K562 (cell line): ENCODE data around the gene TNP1. TPM values are rescaled to one million over a fixed set of nuclear protein-coding genes. Genes with fewer than 3 reads are reported as not detected.

Experiments used
- ATAC-seq: fragments of 200-7000 bp; cut with Tn5 transposase; 3 replicates; pipeline ENCODE4 v1.9.1; 2020; ENCODE audit warnings: moderate library complexity
- BruUV-seq: library from RNA; stranded (reverse); fragments of 400-500 nt; replicated peaks from 2 replicates; lab custom pipeline; 2021; lab: Mats Ljungman, UMichigan
- CTCF ChIA-PET: fragments of 300-600 bp; formaldehyde crosslinking; extraction: SDS; loops from one replicate; lab custom pipeline; 2021; ENCODE audit warnings: low intra/inter-chr PET ratio; lab: Yijun Ruan, JAX
- POLR2A ChIA-PET: fragments of 300-600, 350-650 bp; sonication (Branson Sonifier 250); formaldehyde crosslinking; extraction: SDS; loops from one replicate; lab custom pipeline; 2021; ENCODE audit warnings: antibody characterized with exemption, inconsistent platforms; lab: Yijun Ruan, JAX
- DNase-seq, 4 experiments: peaks; one replicate each; pipeline versions ENCODE4 v3.0.0 to v3.0.0-alpha.2; 2011 to 2018; ENCODE audit warnings: low spot score in 3 of 4, mixed read lengths in 3 of 4; ENCODE audit errors: extremely low read depth in 1 of 4
- FAIRE-seq: peaks from 2 replicates; lab custom pipeline; 2011; peaks lifted over from hg19 to GRCh38; lab: Jason Lieb, UNC
- H2AFZ ChIP-seq: 2 replicates; pipeline ENCODE4 v1.6.0; 2011; ENCODE audit warnings: low read depth, low read length, control low read depth, inconsistent platforms
- H3K27ac ChIP-seq: fragments of 200-600 bp; 3 replicates; pipeline ENCODE4 v1.8.0; 2011; ENCODE audit warnings: low read depth, mild to moderate bottlenecking, control low read depth, inconsistent platforms, low read length, moderate library complexity, mixed read lengths; ENCODE audit errors: extremely low read depth
- H3K27me3 ChIP-seq, 2 experiments: fragments of 300-600 bp in 1 of 2; 2 replicates in 1 of 2; 3 replicates in 1 of 2; pipeline versions ENCODE4 v1.6.0 to v1.8.0; 2011; ENCODE audit warnings: inconsistent platforms in 2 of 2, low read length in 2 of 2, mild to moderate bottlenecking in 1 of 2, mixed read lengths in 1 of 2, moderate library complexity in 1 of 2; ENCODE audit not compliant: control insufficient read depth in 2 of 2, insufficient read depth in 2 of 2
- H3K36me3 ChIP-seq: fragments of 300-600 bp; 3 replicates; pipeline ENCODE4 v1.8.0; 2011; ENCODE audit warnings: mild to moderate bottlenecking, low read length, inconsistent platforms; ENCODE audit not compliant: control insufficient read depth, insufficient read depth
- H3K4me1 ChIP-seq, 2 experiments: fragments of 200-600 bp in 1 of 2; replicated peaks in 1 of 2; 2 replicates in 1 of 2; 3 replicates in 1 of 2; pipeline versions ENCODE4 v1.5.1 to v1.8.0; 2011; ENCODE audit warnings: inconsistent platforms in 2 of 2, low read length in 2 of 2, mild to moderate bottlenecking in 1 of 2, mixed read lengths in 1 of 2, moderate library complexity in 1 of 2; ENCODE audit not compliant: control insufficient read depth in 2 of 2, insufficient read depth in 2 of 2
- H3K4me2 ChIP-seq: 2 replicates; pipeline ENCODE4 v1.6.1; 2011; ENCODE audit warnings: low read length, control low read depth, inconsistent platforms, mixed read lengths; ENCODE audit not compliant: insufficient read depth
- H3K4me3 ChIP-seq: fragments of 200-600 bp; sonication (generic), shearing (Covaris generic); 2 replicates; pipeline ENCODE4 v1.5.1; 2016; ENCODE audit warnings: control low read depth, inconsistent platforms
- H3K79me2 ChIP-seq: fragments of 200-600 bp; 3 replicates; pipeline ENCODE4 v1.8.0; 2011; ENCODE audit warnings: low read length, inconsistent platforms; ENCODE audit not compliant: control insufficient read depth, insufficient read depth
- H3K9ac ChIP-seq, 2 experiments: 2 replicates each; pipeline versions ENCODE4 v1.6.0 to v1.6.1; 2011; ENCODE audit warnings: low read depth in 2 of 2, low read length in 2 of 2, control low read depth in 1 of 2, inconsistent platforms in 1 of 2, mild to moderate bottlenecking in 1 of 2, mixed read lengths in 1 of 2; ENCODE audit not compliant: insufficient read depth in 1 of 2
- H3K9me1 ChIP-seq: one replicate; pipeline ENCODE4 v1.6.0; 2011; ENCODE audit warnings: inconsistent platforms, mild to moderate bottlenecking, low read length, moderate library complexity; ENCODE audit not compliant: control insufficient read depth, insufficient read depth
- H3K9me3 ChIP-seq: replicated peaks from 2 replicates; pipeline ENCODE4 v1.5.1; 2011; ENCODE audit warnings: low read depth, low read length, inconsistent platforms; ENCODE audit not compliant: control insufficient read depth, insufficient read depth
- H4K20me1 ChIP-seq: replicated peaks from 2 replicates; pipeline ENCODE4 v1.6.1; 2011; ENCODE audit warnings: low read length, inconsistent platforms, mixed read lengths; ENCODE audit not compliant: control insufficient read depth, insufficient read depth
- CHD1 ChIP-seq: fragments of 200-600 bp; sonication (generic); IDR thresholded peaks from one replicate; pipeline ENCODE4 v1.6.1; 2012; ENCODE audit warnings: mild to moderate bottlenecking, moderate library complexity, low read length, inconsistent platforms
- ETS1 ChIP-seq: conservative IDR thresholded peaks from 2 replicates; pipeline ENCODE4 v1.6.1; 2011; ENCODE audit warnings: low read depth, mild to moderate bottlenecking, low read length; ENCODE audit not compliant: control insufficient read depth
- FOS ChIP-seq: IDR thresholded peaks from 3 replicates; pipeline ENCODE4 v1.6.1; 2011; ENCODE audit not compliant: insufficient read length; ENCODE audit errors: extremely low read depth
- MBD1 ChIP-seq: fragments of 250-450 bp; sonication (Bioruptor Pico); IDR thresholded peaks from 2 replicates; pipeline ENCODE4 v1.8.0; 2022; ENCODE audit warnings: inconsistent platforms
- MCM5 ChIP-seq: fragments of 450-650 bp; IDR thresholded peaks from 2 replicates; pipeline ENCODE4 v1.6.1; 2016; ENCODE audit warnings: low read depth
- MIER1 ChIP-seq: fragments of 450-650 bp; IDR thresholded peaks from 2 replicates; pipeline ENCODE4 v1.6.1; 2016; ENCODE audit warnings: antibody characterized with exemption, mild to moderate bottlenecking, low read depth
- MYC ChIP-seq, 2 experiments: fragments of 250-450 bp in 1 of 2; sonication (Bioruptor Pico) in 1 of 2; IDR thresholded peaks; 2 replicates each; pipeline versions ENCODE4 v1.5.1 to v1.6.1; 2012 to 2021; ENCODE audit warnings: low read depth in 2 of 2, borderline replicate concordance in 1 of 2, improper control_type of control experiment in 1 of 2, low read length in 1 of 2, mild to moderate bottlenecking in 1 of 2, moderate library complexity in 1 of 2
- NR1H2 ChIP-seq: sonication (generic); formaldehyde crosslinking; IDR thresholded peaks from 2 replicates; pipeline ENCODE4 v1.4.0; 2020; ENCODE audit warnings: mild to moderate bottlenecking, missing genetic modification reagents
- RBBP5 ChIP-seq: fragments of 200-600 bp; sonication (generic); IDR thresholded peaks from 2 replicates; pipeline ENCODE4 v1.6.1; 2012; ENCODE audit warnings: borderline replicate concordance, mild to moderate bottlenecking, low read length, control low read depth, inconsistent platforms; ENCODE audit not compliant: insufficient read depth, poor library complexity, severe bottlenecking
- SMARCA4 ChIP-seq: fragments of 450-650 bp; IDR thresholded peaks from 2 replicates; pipeline ENCODE4 v1.6.1; 2016
- TCF7 ChIP-seq: sonication (generic); IDR thresholded peaks from 2 replicates; pipeline ENCODE4 v1.6.1; 2016; ENCODE audit warnings: antibody characterized with exemption, borderline replicate concordance
- TFE3 ChIP-seq: fragments of 450-650 bp; formaldehyde crosslinking; IDR thresholded peaks from 2 replicates; pipeline ENCODE4 v1.4.0; 2020; ENCODE audit warnings: mild to moderate bottlenecking, mixed read lengths
- TSC22D4 ChIP-seq: fragments of 450-650 bp; IDR thresholded peaks from 2 replicates; pipeline ENCODE4 v1.6.1; 2016; ENCODE audit warnings: missing genetic modification characterization, missing biosample characterization, control low read depth
- ZNF586 ChIP-seq: fragments of 450-650 bp; formaldehyde crosslinking; conservative IDR thresholded peaks from 2 replicates; pipeline ENCODE4 v1.4.0; 2020; ENCODE audit warnings: mild to moderate bottlenecking, moderate library complexity
- ZNF79 ChIP-seq: fragments of 250-450 bp; sonication (Bioruptor Pico); IDR thresholded peaks from 2 replicates; pipeline ENCODE4 v1.4.0; 2020; ENCODE audit warnings: low read depth, mild to moderate bottlenecking, moderate library complexity
- WGBS: fragments of 100-300 bp; shearing (Covaris generic); methylation state at CpG from one replicate; pipeline ENCODE4 v1.1.6; 2016; ENCODE audit warnings: low coverage, mixed read lengths; ENCODE audit not compliant: insufficient coverage; ENCODE audit errors: missing lambda C conversion rate; 5-methylcytosine and 5-hydroxymethylcytosine counted together
- in situ Hi-C: fragments of 300-500 bp; cut with MboI; formaldehyde crosslinking; loops from 4 replicates; pipeline ENCODE4 v1.15.0; 2018; ENCODE audit warnings: inconsistent platforms, mixed read lengths
- intact Hi-C: fragments of 100-400 bp; cut with micrococcal nuclease; formaldehyde crosslinking; loops from 2 replicates; pipeline ENCODE4 v1.14.2; 2022
- polyA plus RNA-seq, 8 experiments: library from polyadenylated mRNA; depleted of rRNA in 4 of 8; stranded (reverse) in 5 of 8; unstranded in 3 of 8; fragments of >200 nt; fragmentation: Nextera tagmentation in 2 of 8; fragmentation: Illumina TruSeq in 1 of 8; extraction: Ambion mirVana in 2 of 8; extraction: Trizol in 1 of 8; gene quantifications; 2 replicates each; pipeline versions ENCODE4 v1.2.1 to v1.2.3, GENCODE V29; 2011 to 2014; ENCODE audit warnings: inconsistent platforms in 1 of 8, missing spikeins in 1 of 8
- total RNA-seq, 7 experiments: library from RNA; depleted of rRNA in 6 of 7; stranded (reverse); fragments of >200 nt in 6 of 7; fragmentation: Illumina TruSeq in 2 of 7; extraction: Trizol in 2 of 7; gene quantifications; 2 replicates each; pipeline versions ENCODE4 v1.2.1 to v1.2.3, GENCODE V29; 2011 to 2021; ENCODE audit warnings: low replicate concordance in 1 of 7

Gene TNP1
- total and polyA plus RNA-seq, 9 of the 15 experiments (the other 6 are each of a cell fraction or from before 2014, with no cell fraction given), result not detected

- TF ChIP-seq MIER1 (no peak), MBD1 (CRISPR knock-in tag) (no peak)
Observed at GRCh38 chr2:216827073-216827720, 32.7 kb downstream of the TNP1 start (continued).

GRCh38 chr2:216822470-216822869 lies 37.4 kb downstream of the TNP1 start:
- Histone ChIP-seq H4K20me1 (no peaks in the 10 kb centered on the region), H2AFZ (no peak overlapping the region), H3K27me3 (peaks cover 5 to 17% of the 10 kb centered on the region in 2 experiments; a peak in 3 of 5 replicates), H3K4me2 (no peak overlapping the region), H3K36me3 (no peaks in the 10 kb centered on the region), H3K9ac (no peak overlapping the region), H3K27ac (no peak overlapping the region), H3K4me3 (no peak overlapping the region), H3K4me1 (peaks cover 0 to 16% of the 10 kb centered on the region in 2 experiments; a peak in 4 of 5 replicates), H3K79me2 (no peaks in the 10 kb centered on the region), H3K9me1 (no peaks in the 10 kb centered on the region), H3K9me3 (no peaks in the 10 kb centered on the region)
- BruUV-seq, result no TSS peak
- no peak for DNase-seq
- ATAC-seq, result no peak
- intact Hi-C loops (no loop called here), in situ Hi-C loops (no loop called here)
- WGBS, result 0% methylated on average over 1 of the region's 1 CpG
- ChIA-PET CTCF (no interaction called here), POLR2A (no interaction called here)
- FAIRE-seq, result no peak
- no peak for TF ChIP-seq MYC (IDR thresholded peaks at IDR 0.05; ENCODE audit: low read depth, low read length)
- no peak for TF ChIP-seq MYC (CRISPR knock-in tag; IDR thresholded peaks at IDR 0.05; ENCODE audit: borderline replicate concordance, low read depth)
- TF ChIP-seq NR1H2 (CRISPR knock-in tag), result no peak
- no peak for TF ChIP-seq ETS1
- TF ChIP-seq CHD1, result no peak
- no peak for TF ChIP-seq TFE3 (CRISPR knock-in tag)
- TF ChIP-seq RBBP5, result no peak
- no peak for TF ChIP-seq FOS
- TF ChIP-seq ZNF79, result no peak
- TF ChIP-seq TCF7, result no peak
- no peak for TF ChIP-seq ZNF586
- TF ChIP-seq TSC22D4 (tag), result no peak
- TF ChIP-seq SMARCA4, result no peak
- no peak for TF ChIP-seq MCM5
